Measurements from ENCODE around the gene PFDN1. TPM values are rescaled to one million over a fixed set of nuclear protein-coding genes. Genes with fewer than 3 reads are reported as not detected.
A peak's percentile ranks its signal among the peaks of the same experiment; 100 is the strongest.

The PFDN1 gene
- total RNA-seq, 1 donor from 2014 or later, result 57.9 TPM

DNA sequence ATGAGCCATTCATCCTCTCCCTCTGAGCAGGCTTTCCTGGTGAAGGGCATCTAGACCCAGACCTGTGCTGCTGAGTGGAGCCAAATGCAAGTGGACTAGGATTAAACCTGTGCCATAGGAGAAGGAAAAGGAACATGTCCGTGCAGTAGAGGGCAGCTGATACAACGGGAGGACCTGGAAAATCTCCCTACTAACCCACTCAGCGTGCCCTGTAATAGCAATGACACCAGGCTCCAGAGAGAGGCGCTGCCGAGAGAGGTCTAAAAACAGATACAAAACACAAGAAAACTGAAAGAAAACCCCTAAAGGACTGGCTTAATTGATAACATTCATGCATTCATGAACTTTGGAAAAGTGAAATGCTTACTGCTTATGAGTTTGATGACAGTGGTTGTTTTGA is 60.8 kb downstream of the PFDN1 start:
- Mint-ChIP-seq H3K9me3 (no peaks in the 10 kb centered on the region), H3K27ac (no peak overlapping the region), H3K4me3 (no peak overlapping the region), H3K4me1 (peaks cover 28% of the 10 kb centered on the region), H3K27me3 (no peaks in the 10 kb centered on the region), H3K36me3 (ENCODE audit: low read depth) (peaks cover 10% of the 10 kb centered on the region)
- no peak for DNase-seq
- intact Hi-C loops (cut with micrococcal nuclease), result loop anchor here (5.0 kb wide), 2 partner anchors 395 to 485 kb away; partner anchors contain the start of gene TMCO6

DNA sequence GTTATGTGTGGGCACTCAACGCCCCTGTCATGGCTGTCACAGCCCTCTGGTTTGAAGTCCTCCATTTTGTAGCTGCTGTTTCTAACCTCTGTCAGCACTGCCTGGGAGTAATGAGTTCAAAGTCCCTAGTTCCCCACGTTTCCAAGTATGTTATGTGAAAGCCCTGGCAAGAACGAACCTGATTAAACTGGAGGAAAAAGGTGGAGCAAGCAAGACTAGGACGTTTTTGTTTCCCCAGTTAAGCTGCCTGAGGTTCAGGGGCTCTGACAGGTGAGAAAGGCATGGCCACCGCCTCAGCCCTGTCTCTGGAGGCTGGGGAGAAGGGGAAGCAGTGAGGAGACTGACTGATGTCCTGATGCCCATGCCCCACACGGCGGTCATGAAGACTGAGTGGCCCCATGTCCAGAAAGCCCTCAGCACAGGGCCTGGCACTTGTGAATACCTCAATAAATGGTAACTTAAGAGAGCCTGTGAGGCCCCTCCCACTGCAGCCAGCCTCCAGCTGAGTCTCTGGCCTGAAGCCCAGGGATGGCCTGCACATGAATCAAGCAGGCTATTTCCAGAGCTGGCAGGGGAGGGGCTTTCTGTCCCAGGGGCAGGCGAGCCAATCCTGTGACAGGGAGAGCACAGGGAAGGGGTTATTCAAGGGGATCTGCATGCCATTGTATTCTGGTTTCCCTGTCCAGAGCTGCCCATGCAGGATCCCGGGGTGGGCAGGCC is 61.8 kb downstream of the PFDN1 start:
- H3K27ac Mint-ChIP-seq, result no peak overlapping the region
- H3K36me3 Mint-ChIP-seq (ENCODE audit: low read depth), result peaks cover 10% of the 10 kb centered on the region
- H3K27me3 Mint-ChIP-seq, result no peaks in the 10 kb centered on the region
- peaks cover 20% of the 10 kb centered on the region for H3K4me1 Mint-ChIP-seq
- no peak for DNase-seq
- intact Hi-C loops (cut with micrococcal nuclease), result loop anchor here (1.0 to 5.0 kb wide), 3 partner anchors 116 to 486 kb away; partner anchors contain the start of gene TMCO6
- no peaks in the 10 kb centered on the region for H3K9me3 Mint-ChIP-seq
- no peak overlapping the region for H3K4me3 Mint-ChIP-seq

DNA sequence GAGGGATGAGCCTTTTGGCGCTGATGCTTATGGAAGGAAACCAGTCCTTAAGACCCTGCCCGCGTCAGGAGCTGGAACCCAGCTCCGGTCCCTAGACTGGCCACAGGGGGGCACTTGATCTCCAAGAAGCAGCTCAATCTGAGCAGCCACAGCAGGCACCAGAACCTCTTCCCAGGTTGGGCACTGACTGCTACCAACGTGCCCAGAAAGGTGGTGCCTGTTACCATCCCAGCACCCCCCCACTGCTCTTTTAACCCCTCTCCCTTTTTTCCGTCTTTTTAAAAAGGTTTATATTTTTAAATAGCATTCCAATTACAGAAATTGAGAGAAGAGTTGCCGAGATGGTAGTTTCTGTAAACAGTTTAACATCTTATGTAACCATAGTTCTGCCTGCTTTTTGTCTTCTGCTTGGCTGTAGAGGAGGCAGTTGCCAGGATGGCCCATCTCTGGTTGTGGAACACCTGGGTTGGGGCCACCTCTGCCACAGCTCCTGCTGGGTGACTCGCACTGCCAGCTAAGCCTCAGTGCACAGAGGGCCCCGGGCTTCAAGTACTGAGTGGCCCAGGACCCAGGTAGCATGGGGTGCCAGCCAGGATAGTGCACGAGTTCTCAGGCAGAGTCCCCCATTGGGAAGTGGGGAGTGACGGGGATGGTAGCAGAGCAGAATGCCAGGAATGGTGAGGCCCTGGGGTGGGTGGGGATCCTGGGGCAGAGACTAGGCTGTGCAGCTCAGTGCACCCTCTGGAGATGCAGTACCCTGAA is 62.8 kb downstream of the PFDN1 start:
- Mint-ChIP-seq H3K4me1 (peaks cover 10% of the 10 kb centered on the region), H3K4me3 (no peak overlapping the region), H3K36me3 (ENCODE audit: low read depth) (peaks cover 6% of the 10 kb centered on the region), H3K27me3 (no peaks in the 10 kb centered on the region), H3K9me3 (no peaks in the 10 kb centered on the region), H3K27ac (no peak overlapping the region)
- DNase-seq, result peak; percentile 89
- intact Hi-C loops (cut with micrococcal nuclease), result loop anchor here (1.0 to 5.0 kb wide), 3 partner anchors 117 to 487 kb away; partner anchors contain the start of gene TMCO6

DNA sequence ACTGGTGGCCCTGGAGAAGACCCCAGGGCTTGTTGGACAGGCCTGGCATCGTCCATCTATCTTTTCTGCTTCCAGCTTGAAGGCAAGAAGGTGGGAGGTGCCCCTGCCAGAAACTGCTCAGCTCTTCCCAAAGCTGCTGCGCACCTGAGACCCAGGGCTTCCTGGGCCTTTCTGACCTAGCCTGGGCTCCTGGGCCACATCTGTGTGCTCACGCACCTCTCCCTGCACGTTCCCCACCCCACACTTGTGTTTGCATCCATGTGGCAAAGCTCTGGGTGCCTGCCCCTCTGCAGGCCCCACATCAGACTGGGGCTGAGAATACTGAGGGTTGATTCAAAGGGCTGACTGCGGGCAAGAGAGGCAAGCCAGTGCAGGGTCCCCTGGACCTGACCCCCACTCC is 63.4 kb downstream of the PFDN1 start:
- Mint-ChIP-seq H3K27me3 (no peaks in the 10 kb centered on the region), H3K27ac (no peak overlapping the region), H3K36me3 (ENCODE audit: low read depth) (peaks cover 2% of the 10 kb centered on the region), H3K4me3 (no peak overlapping the region), H3K4me1 (peaks cover 3% of the 10 kb centered on the region), H3K9me3 (no peaks in the 10 kb centered on the region)
- no peak for DNase-seq
- intact Hi-C loops (cut with micrococcal nuclease), result no loop called here

GRCh38 chr5:140238756-140239155 is 64.1 kb downstream of the PFDN1 start:
- H3K36me3 Mint-ChIP-seq (ENCODE audit: low read depth), result no peaks in the 10 kb centered on the region
- peaks cover under 1% of the 10 kb centered on the region for H3K27me3 Mint-ChIP-seq
- peaks cover 1% of the 10 kb centered on the region for H3K4me1 Mint-ChIP-seq
- intact Hi-C loops (cut with micrococcal nuclease), result no loop called here
- no peaks in the 10 kb centered on the region for H3K9me3 Mint-ChIP-seq
- no peak overlapping the region for H3K4me3 Mint-ChIP-seq
- no peak for DNase-seq
- no peak overlapping the region for H3K27ac Mint-ChIP-seq

- intact Hi-C loops (cut with micrococcal nuclease), result no loop called here
- no peak overlapping the region for H3K4me3 Mint-ChIP-seq
- H3K36me3 Mint-ChIP-seq (ENCODE audit: low read depth), result no peaks in the 10 kb centered on the region
- H3K9me3 Mint-ChIP-seq, result no peaks in the 10 kb centered on the region
- peaks cover 6% of the 10 kb centered on the region for H3K27me3 Mint-ChIP-seq
- no peak overlapping the region for H3K27ac Mint-ChIP-seq
- H3K4me1 Mint-ChIP-seq, result peaks cover 1% of the 10 kb centered on the region
- no peak for DNase-seq
These were observed 65.9 kb downstream of the PFDN1 start for GRCh38 chr5:140236891-140237598.

- Mint-ChIP-seq H3K9me3 (no peaks in the 10 kb centered on the region), H3K36me3 (ENCODE audit: low read depth) (no peaks in the 10 kb centered on the region), H3K4me1 (peaks cover 1% of the 10 kb centered on the region), H3K27ac (no peak overlapping the region), H3K27me3 (peaks cover 11% of the 10 kb centered on the region), H3K4me3 (no peak overlapping the region)
- intact Hi-C loops (cut with micrococcal nuclease), result no loop called here
- no peak for DNase-seq
These were observed 66.9 kb downstream of the PFDN1 start for GRCh38 chr5:140235791-140236551.

DNA sequence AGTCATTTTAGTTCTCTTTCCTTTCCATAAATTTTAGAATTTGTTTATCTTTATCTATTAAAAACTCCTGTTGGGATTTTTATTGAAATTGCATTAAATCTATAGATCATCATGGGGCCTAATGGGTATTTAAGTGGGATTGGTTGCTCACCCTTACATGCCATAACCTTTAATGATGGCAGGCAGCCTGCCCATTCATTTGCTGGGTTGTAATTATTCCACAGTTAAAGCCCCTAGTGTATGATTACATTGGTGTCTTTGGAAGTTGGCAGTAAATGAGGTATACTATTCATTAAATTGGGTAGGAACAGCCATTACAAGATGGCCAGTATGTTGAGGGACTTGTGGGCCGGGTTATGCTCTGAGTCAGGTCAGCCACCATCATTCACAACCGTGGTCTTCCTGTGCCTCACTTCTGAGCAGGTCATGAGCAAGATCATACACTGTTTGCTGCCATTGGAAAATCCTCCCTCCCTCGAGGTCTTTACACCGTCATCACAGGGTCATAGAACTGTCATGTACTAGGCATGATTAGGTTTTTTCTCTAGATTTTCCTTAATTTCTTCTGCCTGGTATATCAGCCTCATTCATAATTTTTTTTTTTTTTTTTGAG is 68.4 kb downstream of the PFDN1 start:
- DNase-seq, result no peak
- H3K4me1 Mint-ChIP-seq, result no peaks in the 10 kb centered on the region
- H3K9me3 Mint-ChIP-seq, result no peaks in the 10 kb centered on the region
- H3K27me3 Mint-ChIP-seq, result peaks cover 11% of the 10 kb centered on the region
- no peak overlapping the region for H3K4me3 Mint-ChIP-seq
- H3K27ac Mint-ChIP-seq, result no peak overlapping the region
- intact Hi-C loops (cut with micrococcal nuclease), result no loop called here
- H3K36me3 Mint-ChIP-seq (ENCODE audit: low read depth), result no peaks in the 10 kb centered on the region

DNA sequence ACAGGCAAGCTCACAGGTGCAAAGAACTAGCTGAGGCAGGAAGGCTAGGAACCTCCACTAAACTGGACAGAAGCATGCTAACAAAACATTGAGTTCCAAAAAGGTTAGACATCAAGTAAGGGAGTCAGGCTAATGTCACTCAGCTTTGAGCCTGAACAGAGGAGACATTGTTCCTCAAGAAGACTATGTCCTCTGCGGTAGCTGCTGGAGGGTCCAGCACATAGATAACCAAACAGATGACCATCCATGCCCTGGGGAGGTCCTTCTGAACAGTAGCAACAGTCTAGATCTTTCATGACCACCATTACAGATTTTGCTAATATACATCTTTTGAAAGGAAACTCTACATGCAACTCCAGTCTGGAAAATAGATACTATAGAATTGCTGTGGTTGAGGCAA is 70.2 kb downstream of the PFDN1 start:
- Mint-ChIP-seq H3K4me3 (no peak overlapping the region), H3K9me3 (no peaks in the 10 kb centered on the region), H3K27ac (no peak overlapping the region), H3K27me3 (peaks cover 11% of the 10 kb centered on the region), H3K36me3 (ENCODE audit: low read depth) (no peaks in the 10 kb centered on the region), H3K4me1 (no peaks in the 10 kb centered on the region)
- DNase-seq, result no peak
- intact Hi-C loops (cut with micrococcal nuclease), result no loop called here

DNA sequence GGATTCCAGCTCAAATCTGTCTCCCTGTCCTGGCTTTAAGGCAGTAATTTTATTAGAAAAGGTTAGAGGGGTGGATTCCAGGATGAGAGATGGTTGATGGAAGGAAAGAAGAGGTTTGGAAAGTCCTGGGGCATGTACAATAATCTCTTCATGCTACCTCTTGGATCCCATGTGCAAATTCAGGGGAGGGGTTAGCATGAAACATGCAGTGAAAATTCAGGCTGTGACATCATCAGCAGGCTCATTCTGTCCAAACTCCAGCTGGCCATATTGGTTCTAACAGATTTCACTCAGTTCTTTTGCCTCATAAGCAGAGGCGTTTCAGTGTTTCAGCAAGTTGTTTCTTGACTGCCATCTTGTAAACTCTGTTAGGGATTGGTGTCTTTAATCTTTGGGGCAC is 72.5 kb downstream of the PFDN1 start:
- DNase-seq, result no peak
- no peaks in the 10 kb centered on the region for H3K36me3 Mint-ChIP-seq (ENCODE audit: low read depth)
- intact Hi-C loops (cut with micrococcal nuclease), result no loop called here
- peaks cover 11% of the 10 kb centered on the region for H3K27me3 Mint-ChIP-seq
- no peak overlapping the region for H3K4me3 Mint-ChIP-seq
- no peaks in the 10 kb centered on the region for H3K4me1 Mint-ChIP-seq
- no peaks in the 10 kb centered on the region for H3K9me3 Mint-ChIP-seq
- H3K27ac Mint-ChIP-seq, result no peak overlapping the region

GRCh38 chr5:140228364-140228837 is 74.5 kb downstream of the PFDN1 start:
- H3K9me3 Mint-ChIP-seq, result no peaks in the 10 kb centered on the region
- peaks cover 8% of the 10 kb centered on the region for H3K27me3 Mint-ChIP-seq
- intact Hi-C loops (cut with micrococcal nuclease), result no loop called here
- no peak for DNase-seq
- no peak overlapping the region for H3K27ac Mint-ChIP-seq
- no peaks in the 10 kb centered on the region for H3K36me3 Mint-ChIP-seq (ENCODE audit: low read depth)
- no peaks in the 10 kb centered on the region for H3K4me1 Mint-ChIP-seq
- H3K4me3 Mint-ChIP-seq, result no peak overlapping the region

GRCh38 chr5:140227046-140227445 is 75.9 kb downstream of the PFDN1 start:
- H3K9me3 Mint-ChIP-seq, result no peaks in the 10 kb centered on the region
- H3K27me3 Mint-ChIP-seq, result peaks cover 5% of the 10 kb centered on the region
- H3K4me1 Mint-ChIP-seq, result peaks cover 1% of the 10 kb centered on the region
- no peaks in the 10 kb centered on the region for H3K36me3 Mint-ChIP-seq (ENCODE audit: low read depth)
- no peak overlapping the region for H3K4me3 Mint-ChIP-seq
- intact Hi-C loops (cut with micrococcal nuclease), result no loop called here
- DNase-seq, result no peak
- no peak overlapping the region for H3K27ac Mint-ChIP-seq

GRCh38 chr5:140225396-140225795 is 77.5 kb downstream of the PFDN1 start:
- Mint-ChIP-seq H3K4me1 (peaks cover 13% of the 10 kb centered on the region), H3K36me3 (ENCODE audit: low read depth) (no peaks in the 10 kb centered on the region), H3K27me3 (no peaks in the 10 kb centered on the region), H3K9me3 (peaks cover 4% of the 10 kb centered on the region), H3K27ac (no peak overlapping the region), H3K4me3 (no peak overlapping the region)
- intact Hi-C loops (cut with micrococcal nuclease), result no loop called here
- DNase-seq, result no peak

Data from activated CD4-positive, alpha-beta T cell treated with anti-CD3 and anti-CD28 coated beads, Interleukin-2, amount 10 ng/mL, durations not matched to agents 24 days and 14 days (primary cell).